GM19035 (cell line): ENCODE measurements around the gene CPA4.
"Not testable (repeated sequence)": the region's sequence is repeated elsewhere in the genome, so short reads cannot be mapped to it uniquely, and the experiment has no call there.

ENCODE experiments used
- ATAC-seq: cut with Tn5 transposase; IDR thresholded peaks from one replicate; pipeline ENCODE4 v1.9.1; 2021; ENCODE audit not compliant: unreplicated experiment

Gene CPA4, protein sequence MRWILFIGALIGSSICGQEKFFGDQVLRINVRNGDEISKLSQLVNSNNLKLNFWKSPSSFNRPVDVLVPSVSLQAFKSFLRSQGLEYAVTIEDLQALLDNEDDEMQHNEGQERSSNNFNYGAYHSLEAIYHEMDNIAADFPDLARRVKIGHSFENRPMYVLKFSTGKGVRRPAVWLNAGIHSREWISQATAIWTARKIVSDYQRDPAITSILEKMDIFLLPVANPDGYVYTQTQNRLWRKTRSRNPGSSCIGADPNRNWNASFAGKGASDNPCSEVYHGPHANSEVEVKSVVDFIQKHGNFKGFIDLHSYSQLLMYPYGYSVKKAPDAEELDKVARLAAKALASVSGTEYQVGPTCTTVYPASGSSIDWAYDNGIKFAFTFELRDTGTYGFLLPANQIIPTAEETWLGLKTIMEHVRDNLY

DNA sequence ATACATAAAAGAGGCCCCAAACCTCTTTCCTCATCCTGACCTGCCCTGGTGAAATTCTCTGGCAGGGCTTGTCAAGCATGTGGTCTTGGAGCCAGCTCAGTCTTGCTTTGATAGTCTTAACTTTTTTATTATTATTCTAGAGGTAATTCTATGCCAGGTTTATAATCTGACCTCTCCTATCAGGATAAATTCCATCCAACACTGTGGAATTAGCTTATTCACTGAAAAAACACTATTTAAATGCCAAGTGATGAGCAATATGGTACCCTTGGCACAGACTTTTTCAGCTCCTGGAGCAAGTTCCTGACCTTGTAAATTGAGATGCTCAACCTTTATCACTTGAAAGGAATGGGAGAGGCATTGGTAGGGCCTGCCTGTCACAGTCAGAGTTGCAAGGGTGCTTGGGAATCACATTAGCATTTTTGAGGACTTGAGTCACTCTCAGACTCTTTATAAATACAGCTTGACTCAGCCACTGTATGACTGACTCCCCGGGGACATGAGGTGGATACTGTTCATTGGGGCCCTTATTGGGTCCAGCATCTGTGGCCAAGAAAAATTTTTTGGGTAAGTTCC lies at the start of gene CPA4:
Gene CPA4 (plus strand): TSS at position 480 of the 576 bp plus-strand sequence. CDS start 20 bp downstream, at position 500.
- no peak for ATAC-seq

DNA sequence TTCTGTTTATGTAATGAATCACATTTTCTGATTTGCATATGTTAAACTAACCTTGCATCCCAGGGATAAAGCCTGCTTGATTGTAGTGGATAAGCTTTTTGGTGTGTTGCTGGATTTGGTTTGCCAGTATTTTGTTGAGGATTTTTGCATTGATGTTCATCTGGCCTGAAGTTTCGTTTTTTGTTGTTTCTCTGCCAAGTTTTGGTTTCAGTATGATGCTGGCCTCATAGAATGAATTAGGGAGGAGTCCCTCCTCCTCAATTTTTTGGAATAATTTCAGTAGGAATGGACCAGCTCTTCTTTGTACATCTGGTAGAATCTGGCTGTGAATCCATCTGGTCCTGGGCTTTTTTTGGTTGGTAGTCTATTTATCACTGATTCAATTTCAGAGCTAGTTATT lies 49.5 kb upstream of the CPA4 start:
- ATAC-seq, result not testable (repeated sequence)

DNA sequence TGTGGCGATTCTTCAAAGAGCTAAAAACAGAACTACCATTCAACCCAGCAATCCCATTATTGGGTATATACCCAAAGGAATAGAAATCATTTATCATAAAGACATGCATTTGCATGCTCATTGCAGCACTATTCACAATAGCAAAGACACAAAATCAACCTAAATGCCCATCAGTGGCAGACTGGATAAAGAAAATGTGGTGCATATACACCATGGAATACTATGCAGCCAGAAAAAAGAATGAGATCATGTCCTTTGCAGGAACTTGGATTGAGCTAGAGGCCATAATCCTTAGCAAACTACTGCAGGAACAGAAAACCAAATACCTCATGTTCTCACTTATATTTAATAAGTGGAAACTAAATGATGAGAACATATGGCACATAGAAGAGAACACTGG lies 46.5 kb upstream of the CPA4 start:
- ATAC-seq, result not testable (repeated sequence)

- ATAC-seq, result not testable (repeated sequence)
Measured at GRCh38 chr7:130248842-130249241, 44.1 kb upstream of the CPA4 start.

- ATAC-seq, result not testable (repeated sequence)
Measured at GRCh38 chr7:130249626-130250025, 43.3 kb upstream of the CPA4 start.

DNA sequence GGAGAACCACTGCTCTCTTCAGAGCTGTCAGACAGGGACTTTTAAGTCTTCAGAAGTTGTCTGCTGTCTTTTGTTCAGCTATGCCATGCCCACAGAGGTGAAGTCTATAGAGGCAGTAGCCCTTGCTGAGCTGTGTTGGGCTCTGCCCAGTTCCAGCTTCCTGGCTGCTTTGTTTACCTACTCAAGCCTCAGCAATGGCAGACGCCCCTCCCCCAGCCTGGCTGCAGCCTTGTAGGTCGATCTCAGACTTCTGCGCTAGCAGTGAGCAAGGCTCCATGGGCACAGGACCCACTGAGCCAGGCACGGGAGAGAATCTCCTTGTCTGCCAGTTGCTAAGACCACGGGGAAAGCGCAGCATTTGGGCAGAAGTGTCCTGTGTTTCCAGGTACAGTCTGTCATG lies 38.4 kb upstream of the CPA4 start:
- no peak for ATAC-seq

- no peak for ATAC-seq
Measured at GRCh38 chr7:130256704-130257103, 36.3 kb upstream of the CPA4 start.

DNA sequence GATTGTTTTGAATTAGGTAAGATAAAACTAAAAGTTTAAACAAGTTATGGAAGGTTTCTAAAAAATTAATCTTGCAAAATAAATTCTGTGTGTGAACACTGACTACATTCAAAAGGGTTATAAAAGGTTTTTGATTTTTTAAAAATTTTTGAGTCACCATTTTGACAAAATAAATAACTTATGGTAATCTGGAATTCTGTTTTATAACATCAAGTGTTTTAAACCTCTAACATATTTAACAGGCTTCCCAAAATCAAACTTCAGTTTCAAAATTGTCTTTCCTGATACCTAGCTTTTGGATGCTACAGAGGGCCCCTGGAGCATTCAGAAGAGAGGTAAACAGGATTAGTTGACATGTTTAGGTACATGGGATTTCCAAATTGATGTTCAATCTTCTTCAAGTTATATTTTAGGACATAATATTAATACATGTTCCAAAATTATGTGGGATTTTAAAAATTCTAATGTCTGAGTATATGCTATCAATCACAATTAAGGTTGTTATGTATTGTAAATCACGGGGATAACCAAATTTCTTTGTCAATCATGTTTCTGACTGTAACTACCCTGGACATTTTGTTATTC lies 34.4 kb upstream of the CPA4 start:
- no peak for ATAC-seq

- no peak for ATAC-seq
Measured at GRCh38 chr7:130262448-130262847, 30.5 kb upstream of the CPA4 start.

- ATAC-seq, result no peak
Measured at GRCh38 chr7:130263130-130263529, 29.8 kb upstream of the CPA4 start.

GRCh38 chr7:130266258-130266960 lies 26.6 kb upstream of the CPA4 start, which contains the start of gene CPA2:
TSS of gene CPA2 (plus strand) at chr7:130266863. CDS start at chr7:130266882, 19 bp downstream.
- ATAC-seq, result no peak

- no peak for ATAC-seq
Measured at GRCh38 chr7:130266961-130267321, 26.0 kb upstream of the CPA4 start.

DNA sequence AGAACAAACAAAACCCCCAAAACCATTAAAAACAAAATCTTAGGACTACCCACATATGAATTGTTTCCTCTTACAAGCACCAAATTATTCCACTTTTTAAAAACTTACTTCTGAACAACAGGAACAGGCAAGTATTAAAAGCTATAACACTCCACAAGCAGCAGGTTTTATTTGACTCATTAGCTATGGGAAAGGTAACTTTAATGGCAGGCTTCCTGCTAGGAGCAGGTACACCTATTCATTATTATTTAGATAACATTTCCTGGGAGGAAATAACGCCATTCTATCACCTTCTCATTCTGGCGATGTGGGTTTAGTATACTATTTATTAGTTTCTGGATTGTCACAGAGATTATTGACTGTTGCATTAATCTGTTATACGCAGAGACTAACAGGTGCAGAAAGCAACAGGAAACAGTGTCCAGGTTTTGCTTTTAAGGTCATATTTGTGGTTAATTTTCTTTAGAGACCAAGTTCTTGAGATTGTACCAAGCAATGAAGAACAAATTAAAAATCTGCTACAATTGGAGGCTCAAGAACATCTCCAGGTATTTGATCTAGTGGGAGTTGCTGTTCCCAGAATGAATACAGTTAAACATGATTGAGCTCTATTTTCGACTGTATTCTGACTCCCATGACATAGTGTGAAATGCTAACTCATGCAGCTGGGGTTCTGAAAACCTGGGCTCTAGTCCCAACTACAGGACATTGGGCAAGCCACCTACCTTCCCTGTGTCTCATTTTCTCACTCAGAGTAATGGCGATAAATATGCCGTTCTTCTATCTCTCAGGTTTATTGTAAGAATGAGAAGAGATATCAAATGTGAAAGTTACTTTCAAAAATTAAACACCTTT lies 24.3 kb upstream of the CPA4 start:
- ATAC-seq, result no peak

DNA sequence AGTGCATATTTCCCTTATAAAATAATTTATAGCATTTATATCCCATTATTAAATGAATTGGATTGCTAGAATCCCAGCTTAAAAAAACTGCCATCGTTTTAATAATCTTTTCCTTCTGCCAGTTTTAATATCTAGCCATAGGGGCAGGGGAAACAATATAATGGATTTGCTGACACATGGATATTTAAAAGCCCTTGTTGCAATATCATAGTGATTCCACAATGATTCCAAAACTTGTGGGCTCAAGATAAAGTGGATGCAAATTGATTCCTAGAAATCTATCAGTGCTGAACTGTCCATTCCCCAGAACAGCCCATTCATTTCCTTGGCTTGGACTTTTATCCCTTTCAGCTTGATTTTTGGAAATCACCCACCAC lies 23.7 kb upstream of the CPA4 start:
- no peak for ATAC-seq

GRCh38 chr7:130270947-130271800 lies 21.8 kb upstream of the CPA4 start:
- ATAC-seq, result no peak

- no peak for ATAC-seq
Measured at GRCh38 chr7:130272381-130273080, 20.4 kb upstream of the CPA4 start.

- no peak for ATAC-seq
Measured at GRCh38 chr7:130273081-130273932, 19.7 kb upstream of the CPA4 start.

DNA sequence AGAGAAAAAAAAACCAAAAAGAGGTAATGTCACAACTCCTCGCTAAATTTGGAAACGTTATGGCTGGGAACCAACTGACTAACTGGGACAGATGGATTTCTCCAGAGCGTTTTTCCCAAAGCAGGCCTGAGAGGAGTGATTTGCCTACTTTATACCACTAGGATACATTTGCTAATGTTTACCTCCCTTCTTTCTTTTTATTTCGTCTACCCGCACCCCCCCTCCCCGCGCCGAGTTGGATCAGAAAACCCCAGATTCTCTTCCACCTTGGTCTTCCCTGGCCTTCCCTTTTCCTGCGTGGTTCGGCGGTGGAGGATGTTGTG lies 19.1 kb upstream of the CPA4 start:
- no peak for ATAC-seq
